Thymus (tissue), 11 donors: Measurements from ENCODE around the gene AKAP9. TPM values are rescaled to one million over a fixed set of nuclear protein-coding genes. Genes with fewer than 3 reads are reported as not detected.

Source experiments
- DNase-seq, 9 donors: peaks; one replicate each; pipeline ENCODE4 v3.0.0-alpha.2; 2013; ENCODE audit warnings: low spot score in 9 of 9, low read depth in 6 of 9, missing footprints in 1 of 9
- H3K27ac ChIP-seq, 2 donors: one replicate each; pipeline ENCODE4 v1.5.1; 2013; ENCODE audit warnings: control low read depth in 1 of 2, low read depth in 1 of 2, low read length in 1 of 2, mild to moderate bottlenecking in 1 of 2, moderate library complexity in 1 of 2
- H3K27me3 ChIP-seq, 2 donors: one replicate each; pipeline ENCODE4 v1.5.1; 2013; ENCODE audit warnings: low read length in 1 of 2; ENCODE audit not compliant: control insufficient read depth in 2 of 2, insufficient read depth in 1 of 2
- H3K36me3 ChIP-seq, 2 donors: one replicate each; pipeline ENCODE4 v1.5.1; 2013; ENCODE audit warnings: low read length in 1 of 2, mild to moderate bottlenecking in 1 of 2, moderate library complexity in 1 of 2; ENCODE audit not compliant: control insufficient read depth in 2 of 2, insufficient read depth in 2 of 2
- H3K4me1 ChIP-seq, 2 donors: one replicate each; pipeline ENCODE4 v1.5.1; 2013; ENCODE audit warnings: low read length in 2 of 2; ENCODE audit not compliant: control insufficient read depth in 2 of 2, insufficient read depth in 2 of 2
- H3K4me3 ChIP-seq, 2 donors: one replicate each; pipeline ENCODE4 v1.5.1; 2013; ENCODE audit warnings: low read length in 2 of 2, control low read depth in 1 of 2, mild to moderate bottlenecking in 1 of 2
- H3K9me3 ChIP-seq, 2 donors: one replicate each; pipeline ENCODE4 v1.5.1; 2013; ENCODE audit warnings: low read length in 1 of 2, mild to moderate bottlenecking in 1 of 2; ENCODE audit not compliant: control insufficient read depth in 2 of 2, insufficient read depth in 1 of 2
- WGBS: extraction: QIAGEN DNeasy Blood & Tissue Kit; methylation state at CpG from one replicate; pipeline ENCODE4 v1.1.7; 2013; 5-methylcytosine and 5-hydroxymethylcytosine counted together
- polyA plus RNA-seq: library from polyadenylated mRNA; stranded (reverse); fragments of 200-250 nt; gene quantifications from one replicate; pipeline ENCODE4 v1.2.3, GENCODE V29; 2013
- total RNA-seq: library from RNA; stranded (reverse); fragments of 120-200 nt; gene quantifications from one replicate; pipeline ENCODE4 v1.2.4, GENCODE V29; 2013
- donor health status: healthy.

AKAP9 gene
- total and polyA plus RNA-seq, 2 donors: 25.3 to 53.2 TPM

- WGBS: 96% methylated on average over 1 of the region's 1 CpG
- Histone ChIP-seq H3K27ac (no peak overlapping the region), H3K4me1 (no peaks in the 10 kb centered on the region), H3K27me3 (no peaks in the 10 kb centered on the region), H3K36me3 (no peaks in the 10 kb centered on the region), H3K9me3 (no peaks in the 10 kb centered on the region), H3K4me3 (no peak overlapping the region)
- no peak for DNase-seq
Observed at GRCh38 chr7:92155108-92155739, 214.6 kb downstream of the AKAP9 start.

GRCh38 chr7:92156990-92157389 is 216.3 kb downstream of the AKAP9 start:
- H3K4me1 ChIP-seq: no peaks in the 10 kb centered on the region
- no peak for DNase-seq
- H3K9me3 ChIP-seq: no peaks in the 10 kb centered on the region
- no peaks in the 10 kb centered on the region for H3K36me3 ChIP-seq
- H3K27me3 ChIP-seq: no peaks in the 10 kb centered on the region
- no peak overlapping the region for H3K4me3 ChIP-seq
- no peak overlapping the region for H3K27ac ChIP-seq

- Histone ChIP-seq H3K36me3 (no peaks in the 10 kb centered on the region), H3K27me3 (no peaks in the 10 kb centered on the region), H3K27ac (no peak overlapping the region), H3K4me3 (no peak overlapping the region), H3K9me3 (no peaks in the 10 kb centered on the region), H3K4me1 (no peaks in the 10 kb centered on the region)
- DNase-seq: no peak
- WGBS: 96% methylated on average over 3 of the region's 3 CpGs
Observed at GRCh38 chr7:92158660-92159575, 218.3 kb downstream of the AKAP9 start.

Other genes starting within 250 kb of the AKAP9 start
- gene MTERF1, start 60.2 kb upstream of the AKAP9 start, total RNA-seq: 19.3 TPM
- gene MTERF1, start 60.2 kb upstream of the AKAP9 start, polyA plus RNA-seq: 21.2 TPM
- gene CYP51A1, start 193.6 kb downstream of the AKAP9 start, total RNA-seq: 14.7 TPM
- 8.9 TPM for gene CYP51A1, start 193.6 kb downstream of the AKAP9 start, polyA plus RNA-seq
- 0.05 TPM for gene LRRD1, start 238.3 kb downstream of the AKAP9 start, total RNA-seq
- gene LRRD1, start 238.3 kb downstream of the AKAP9 start, polyA plus RNA-seq: 0.05 TPM